ENCODE data around the gene ATXN2.

DNA sequence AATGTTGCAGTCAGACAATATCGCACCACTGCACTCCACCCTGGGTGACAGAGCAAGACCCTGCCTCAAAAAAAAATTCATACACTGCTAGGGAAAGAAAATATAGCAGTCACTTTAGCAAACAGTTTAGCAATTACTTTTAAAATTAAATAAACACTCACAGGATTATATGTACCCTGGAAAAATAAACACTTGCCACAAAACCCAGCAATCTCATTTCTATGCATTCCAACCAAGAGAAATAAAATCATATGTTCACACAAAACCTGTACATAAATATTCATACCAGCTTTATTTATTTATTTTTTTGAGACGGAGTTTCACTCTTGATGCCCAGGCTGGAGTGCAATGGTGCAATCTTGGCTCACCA lies 20.2 kb downstream of the ATXN2 start:
- TF ChIP-seq CTCF (conservative IDR thresholded peaks at IDR 0.05), result no peak
- TF ChIP-seq EZH2 (IDR thresholded peaks at IDR 0.05; ENCODE audit: low read depth), result no peak
